RWPE2 (cell line): Measurements from ENCODE around the gene SPRY4.

Experiments used
- ATAC-seq: fragments of 200-7000 bp; cut with Tn5 transposase; 3 replicates; pipeline ENCODE4 v1.9.1; 2021; ENCODE audit warnings: low read depth
- DNase-seq: peaks from one replicate; pipeline ENCODE4 v3.0.0-alpha.2; 2020; ENCODE audit warnings: low spot score
- H3K27ac ChIP-seq: fragments of 450-650 bp; 2 replicates; pipeline ENCODE4 v1.5.1; 2017; ENCODE audit warnings: mild to moderate bottlenecking; ENCODE audit not compliant: poor library complexity, severe bottlenecking
- H3K27me3 ChIP-seq: fragments of 250-450 bp; sonication (Bioruptor Pico); 2 replicates; pipeline ENCODE4 v1.5.1; 2021; ENCODE audit warnings: mild to moderate bottlenecking, moderate library complexity; ENCODE audit not compliant: insufficient read depth, poor library complexity, severe bottlenecking
- H3K36me3 ChIP-seq: fragments of 250-450 bp; sonication (Bioruptor Pico); 2 replicates; pipeline ENCODE4 v1.5.1; 2020; ENCODE audit warnings: low read depth, mild to moderate bottlenecking, moderate library complexity
- H3K4me1 ChIP-seq: fragments of 250-450 bp; sonication (Bioruptor Pico); 2 replicates; pipeline ENCODE4 v1.5.1; 2021; ENCODE audit warnings: mild to moderate bottlenecking, moderate library complexity; ENCODE audit not compliant: insufficient read depth, poor library complexity, severe bottlenecking
- H3K4me3 ChIP-seq: fragments of 250-450 bp; sonication (Bioruptor Pico); 2 replicates; pipeline ENCODE4 v1.5.1; 2021; ENCODE audit warnings: mild to moderate bottlenecking, moderate library complexity; ENCODE audit not compliant: severe bottlenecking
- H3K9me3 ChIP-seq: fragments of 250-450 bp; sonication (Bioruptor Pico); 2 replicates; pipeline ENCODE4 v1.5.1; 2021; ENCODE audit warnings: mild to moderate bottlenecking, moderate library complexity; ENCODE audit not compliant: severe bottlenecking
- CTCF ChIP-seq: fragments of 450-650 bp; IDR thresholded peaks from one replicate; pipeline ENCODE4 v1.5.1; 2017; ENCODE audit warnings: mild to moderate bottlenecking, moderate library complexity; ENCODE audit not compliant: poor library complexity, severe bottlenecking

The SPRY4 gene

GRCh38 chr5:142316051-142316450, 8.8 kb downstream of the SPRY4 start:
- DNase-seq = no peak
- H3K9me3 ChIP-seq = no peaks in the 10 kb centered on the region
- no peak overlapping the region for H3K27ac ChIP-seq
- H3K4me3 ChIP-seq = no peak overlapping the region
- TF ChIP-seq CTCF = no peak
- H3K4me1 ChIP-seq = peaks cover 16% of the 10 kb centered on the region
- H3K27me3 ChIP-seq = no peaks in the 10 kb centered on the region
- peaks cover 66% of the 10 kb centered on the region for H3K36me3 ChIP-seq
- ATAC-seq = no peak

GRCh38 chr5:142315096-142315900, 9.5 kb downstream of the SPRY4 start:
- Histone ChIP-seq H3K4me1 (peaks cover 9% of the 10 kb centered on the region), H3K27ac (no peak overlapping the region), H3K9me3 (no peaks in the 10 kb centered on the region), H3K27me3 (no peaks in the 10 kb centered on the region), H3K4me3 (no peak overlapping the region), H3K36me3 (peaks cover 74% of the 10 kb centered on the region)
- DNase-seq = no peak
- TF ChIP-seq CTCF = no peak
- ATAC-seq = no peak

GRCh38 chr5:142314606-142315005, 10.2 kb downstream of the SPRY4 start:
- DNase-seq (no peak), ATAC-seq (no peak)
- H3K9me3 ChIP-seq = no peaks in the 10 kb centered on the region
- H3K36me3 ChIP-seq = peaks cover 81% of the 10 kb centered on the region
- no peaks in the 10 kb centered on the region for H3K27me3 ChIP-seq
- no peak overlapping the region for H3K4me3 ChIP-seq
- H3K4me1 ChIP-seq = peaks cover 8% of the 10 kb centered on the region
- TF ChIP-seq CTCF = no peak
- H3K27ac ChIP-seq = no peak overlapping the region

- no peak overlapping the region for H3K4me3 ChIP-seq
- H3K9me3 ChIP-seq = no peaks in the 10 kb centered on the region
- no peak for ATAC-seq
- no peak for TF ChIP-seq CTCF
- H3K27me3 ChIP-seq = no peaks in the 10 kb centered on the region
- peaks cover 3% of the 10 kb centered on the region for H3K4me1 ChIP-seq
- H3K27ac ChIP-seq = no peak overlapping the region
- no peak for DNase-seq
- H3K36me3 ChIP-seq = peaks cover 81% of the 10 kb centered on the region
Measured at GRCh38 chr5:142314109-142314508, 10.7 kb downstream of the SPRY4 start.

- ATAC-seq (no peak), DNase-seq (no peak)
- Histone ChIP-seq H3K9me3 (no peaks in the 10 kb centered on the region), H3K27me3 (no peaks in the 10 kb centered on the region), H3K27ac (no peak overlapping the region), H3K36me3 (peaks cover 81% of the 10 kb centered on the region), H3K4me3 (no peak overlapping the region), H3K4me1 (no peaks in the 10 kb centered on the region)
- TF ChIP-seq CTCF = no peak
Measured at GRCh38 chr5:142313682-142314081, 11.1 kb downstream of the SPRY4 start.
